SIG-M5 treated with dmso at 0.1 percent for 504 hours (cell line): ENCODE data around the gene AFAP1.

Experiments
- DNase-seq: peaks from one replicate; lab custom pipeline; 2025; ENCODE audit not compliant: unreplicated experiment; lab: John Stamatoyannopoulos, UW

The AFAP1 gene

DNA sequence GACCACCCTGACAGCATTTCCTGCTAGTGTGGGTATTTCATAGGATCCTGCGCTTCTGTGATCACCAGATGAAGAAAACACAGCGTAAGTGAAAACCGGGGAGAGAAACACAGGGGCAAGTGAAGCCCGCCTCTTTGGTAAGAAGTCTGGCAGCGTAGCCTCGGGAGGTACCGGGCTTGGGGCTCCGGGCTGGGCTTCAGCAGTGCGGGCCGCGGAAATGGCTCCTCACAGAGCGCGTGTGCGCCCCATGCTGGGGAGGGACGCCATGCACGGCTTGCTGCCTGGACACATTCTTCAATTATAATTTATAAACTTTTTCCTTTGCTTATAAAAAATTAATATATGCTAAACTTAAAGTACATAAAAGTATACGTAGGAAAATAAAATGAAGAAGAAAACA, 151.5 kb downstream of the AFAP1 start:
- no peak for DNase-seq

DNA sequence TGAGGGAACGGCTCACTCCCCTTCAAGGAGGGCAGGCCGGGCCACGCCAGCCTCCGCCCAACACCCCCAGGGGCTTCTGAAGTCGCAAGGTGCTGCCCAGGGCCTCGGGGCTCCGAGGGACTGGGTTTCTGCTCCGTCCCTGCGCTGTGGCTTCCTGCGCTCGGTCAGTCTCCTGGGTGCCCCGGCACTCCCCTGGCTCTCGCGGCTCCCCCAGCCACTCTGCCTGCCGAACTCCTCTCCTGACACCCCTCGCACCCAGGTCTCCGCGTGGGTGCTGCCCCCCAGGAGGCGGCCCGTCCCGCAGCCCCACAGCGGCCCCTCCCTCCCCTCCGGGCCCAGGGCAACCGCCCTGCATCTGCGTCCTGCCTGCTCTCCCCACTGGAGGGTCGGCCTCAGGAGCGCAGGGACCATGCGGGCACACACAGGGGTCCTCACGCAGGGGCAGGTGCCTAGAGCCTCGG, 151.9 kb downstream of the AFAP1 start:
- no peak for DNase-seq

GRCh38 chr4:7787067-7787466, 152.6 kb downstream of the AFAP1 start:
- no peak for DNase-seq

DNA sequence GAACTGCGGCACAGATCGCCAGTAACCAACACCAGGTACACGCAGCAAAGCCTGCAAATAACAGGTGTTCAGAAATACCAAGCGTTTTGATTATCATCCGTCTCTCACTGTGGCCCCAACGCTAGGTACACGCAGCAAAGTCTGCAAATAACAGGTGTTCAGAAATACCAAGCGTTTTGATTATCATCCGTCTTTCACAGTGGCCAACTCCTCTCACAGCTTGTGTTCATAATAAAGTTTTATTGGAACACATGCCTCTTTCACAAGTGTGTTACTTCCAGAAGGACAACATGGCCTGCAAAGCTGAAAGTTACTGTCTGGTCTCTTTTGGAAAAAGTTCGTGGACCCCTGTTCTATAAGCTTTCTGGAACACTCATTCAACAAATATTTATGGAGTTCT, 153.1 kb downstream of the AFAP1 start:
- no peak for DNase-seq

DNA sequence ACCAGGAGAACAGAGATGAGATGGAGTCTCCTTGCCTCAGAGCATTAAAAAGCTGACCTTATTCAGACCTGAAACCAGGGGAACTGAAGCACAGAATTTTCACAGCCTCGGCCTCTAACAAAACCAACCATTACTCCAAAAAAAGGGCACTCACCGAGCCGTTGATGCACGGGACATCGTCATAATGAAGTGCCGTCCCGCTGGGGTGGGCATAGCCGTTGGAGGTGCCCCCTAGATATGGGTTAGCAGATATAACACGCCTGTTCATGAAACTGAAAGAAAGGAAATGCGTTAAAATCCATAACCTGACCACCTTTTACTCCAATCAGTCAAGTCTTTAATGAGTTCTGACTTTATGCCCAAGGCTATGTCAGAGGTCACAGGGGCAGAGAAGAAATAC, 153.6 kb downstream of the AFAP1 start:
- DNase-seq: no peak

GRCh38 chr4:7785017-7785416, 154.6 kb downstream of the AFAP1 start:
- no peak for DNase-seq

DNA sequence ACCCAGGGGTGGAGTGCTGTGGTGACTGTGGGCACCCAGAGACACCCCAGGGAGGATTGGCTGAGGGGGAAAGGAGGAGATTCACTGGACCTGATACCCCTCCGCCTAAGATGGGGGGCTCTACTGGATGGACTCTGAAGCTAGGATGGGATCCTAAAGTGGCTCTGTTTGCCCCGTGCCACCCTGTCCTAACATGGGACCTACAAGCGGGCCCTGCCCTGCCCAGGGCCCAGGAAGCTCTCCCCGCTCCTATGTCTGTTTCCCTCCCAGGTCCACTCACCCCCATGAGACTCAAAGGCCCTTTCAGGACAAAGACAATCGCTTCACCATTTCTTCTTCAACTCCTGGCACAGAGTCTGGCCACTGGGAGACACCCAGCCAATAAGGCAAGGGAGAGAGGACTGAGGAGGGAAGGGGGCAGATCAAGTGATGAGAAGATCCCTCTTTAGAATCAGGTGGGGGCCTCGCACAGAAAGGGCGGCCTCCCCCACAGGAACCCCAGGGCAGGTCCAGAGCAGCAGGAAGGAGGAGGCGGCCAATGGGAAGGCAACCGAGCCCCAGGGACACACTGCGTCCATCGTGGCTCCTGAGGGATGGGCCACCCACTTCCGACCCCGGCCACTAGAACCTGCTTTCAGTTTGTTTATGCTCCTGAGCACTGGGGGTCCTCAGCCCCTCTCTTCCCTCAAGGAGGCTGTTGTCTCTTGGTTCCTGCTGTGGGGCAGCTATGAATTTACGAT, 155.4 kb downstream of the AFAP1 start:
- no peak for DNase-seq

DNA sequence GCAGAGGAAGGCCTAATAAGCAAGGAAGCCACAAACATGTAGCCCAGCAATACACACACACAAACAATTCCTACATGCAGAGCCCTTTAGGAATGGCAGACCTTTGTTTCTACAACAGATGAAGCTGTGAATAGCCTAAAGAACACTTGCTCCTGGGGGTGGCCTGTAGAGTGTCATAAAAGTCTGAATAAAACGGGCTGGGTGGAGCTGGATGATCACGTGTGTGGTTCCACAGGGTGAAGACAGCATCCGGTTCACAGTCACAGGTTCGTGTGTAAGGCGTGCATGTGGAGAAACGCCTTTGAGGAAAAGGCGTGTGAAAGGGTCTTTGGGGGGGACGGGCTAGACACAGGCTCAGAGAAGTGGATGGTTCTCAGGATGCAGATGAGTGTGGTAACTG, 156.1 kb downstream of the AFAP1 start:
- no peak for DNase-seq

- no peak for DNase-seq
Observed at GRCh38 chr4:7782783-7783182, 156.9 kb downstream of the AFAP1 start.

DNA sequence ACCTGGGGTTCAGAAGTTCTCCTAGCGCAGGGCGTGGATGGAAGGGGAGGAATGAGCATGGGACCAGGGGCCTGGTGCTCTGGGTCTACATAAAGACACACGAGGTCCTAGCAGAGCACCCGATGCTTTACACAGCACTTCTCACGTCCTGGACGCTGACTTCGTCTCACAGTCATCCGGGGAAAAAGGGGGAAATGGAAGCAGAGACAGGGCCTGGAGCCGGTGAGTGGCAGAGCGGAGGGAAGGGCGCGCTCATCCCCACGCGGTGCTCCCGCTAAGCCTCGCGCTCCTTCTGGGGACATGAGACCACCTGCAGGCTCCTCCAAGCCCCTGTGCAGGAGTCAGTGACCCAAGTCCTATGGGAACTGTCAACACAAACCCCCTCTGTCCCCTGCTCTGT, 157.7 kb downstream of the AFAP1 start:
- DNase-seq: no peak

DNA sequence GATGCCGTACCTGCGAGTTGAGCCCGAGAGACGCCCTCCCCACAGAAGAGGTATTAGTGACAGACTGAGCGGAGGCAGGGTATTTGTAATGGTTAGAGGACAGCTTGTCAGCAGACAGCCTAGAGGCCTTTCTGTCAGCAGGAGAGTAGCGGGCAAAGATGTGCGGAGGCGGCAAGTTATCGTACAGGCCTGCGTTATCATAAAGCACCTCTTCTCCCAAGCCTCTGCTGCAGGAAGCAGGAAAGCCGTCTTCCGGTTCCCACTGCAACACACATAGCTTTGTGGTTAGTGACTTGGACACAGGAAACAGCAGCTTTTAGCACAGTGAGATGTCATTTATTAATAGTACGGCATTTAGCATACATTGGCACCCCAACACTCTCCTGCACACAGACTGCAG, 158.3 kb downstream of the AFAP1 start:
- DNase-seq: no peak

- no peak for DNase-seq
Observed at GRCh38 chr4:7780751-7781348, 158.8 kb downstream of the AFAP1 start.

- DNase-seq: no peak
Observed at GRCh38 chr4:7779432-7779768, 160.3 kb downstream of the AFAP1 start.

GRCh38 chr4:7778510-7779431, 160.9 kb downstream of the AFAP1 start:
- DNase-seq: no peak

DNA sequence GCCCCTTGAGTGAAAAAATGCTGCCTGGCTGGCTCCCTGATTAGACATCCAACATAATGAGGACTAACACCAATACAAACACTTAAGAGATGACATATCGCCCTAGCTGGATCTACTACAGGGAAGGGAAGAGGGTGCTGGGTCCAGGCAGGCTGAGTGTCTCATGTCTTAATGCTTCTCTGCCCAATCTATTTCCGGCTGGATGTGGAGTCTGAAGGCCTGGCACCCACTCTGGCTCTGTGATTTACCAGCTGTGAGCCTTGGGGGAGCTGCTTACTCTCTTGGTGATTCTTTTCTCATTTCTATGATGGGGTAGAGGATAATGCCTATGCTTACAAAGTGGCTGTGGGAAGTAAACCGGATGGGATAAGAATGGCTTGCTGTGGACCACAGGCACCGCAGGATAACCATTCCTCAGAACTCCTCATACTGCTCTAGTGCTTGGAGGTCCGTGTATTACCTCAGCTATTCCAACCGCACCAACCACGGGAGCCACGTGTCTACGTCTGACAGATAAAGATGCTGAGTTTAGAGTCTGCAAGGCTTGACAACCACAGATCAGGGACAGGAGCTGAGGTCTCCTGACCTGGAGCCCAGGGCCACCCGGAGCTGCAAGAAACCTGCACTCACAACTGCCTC, 161.7 kb downstream of the AFAP1 start:
- DNase-seq: no peak

DNA sequence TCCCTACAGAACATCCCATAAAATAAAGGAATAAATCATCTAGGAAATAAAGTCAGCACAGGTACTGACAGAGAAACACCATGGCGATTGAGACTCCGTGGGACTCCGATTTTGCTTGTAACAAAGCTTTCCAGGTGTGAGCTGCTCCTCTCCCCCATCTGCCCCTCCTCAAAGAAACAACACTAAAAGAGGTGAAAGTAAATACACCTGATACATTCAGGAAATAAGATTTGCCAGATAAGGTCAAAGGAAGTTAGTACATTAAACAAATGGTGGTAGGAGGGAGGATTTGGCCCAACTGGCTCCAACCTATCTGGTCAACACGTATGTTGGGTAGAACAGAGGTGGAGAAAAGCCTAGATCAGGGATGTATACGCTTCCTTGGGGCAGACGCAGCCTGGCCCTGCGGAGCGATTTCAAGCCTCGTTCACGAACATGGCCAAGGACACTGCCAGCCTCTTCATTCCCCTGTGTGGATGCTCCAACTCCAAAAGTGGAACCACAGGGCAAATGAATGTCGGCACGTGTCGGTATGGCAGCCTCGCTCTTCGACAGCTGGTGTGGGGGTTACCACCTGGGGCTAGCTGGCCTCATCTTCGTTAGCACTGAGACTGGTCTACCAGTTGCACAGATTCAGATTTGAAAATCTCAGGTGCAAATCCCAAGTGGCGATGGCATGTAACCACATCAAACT, 162.5 kb downstream of the AFAP1 start:
- DNase-seq: no peak

- DNase-seq: no peak
Observed at GRCh38 chr4:7775396-7775795, 164.3 kb downstream of the AFAP1 start.

- no peak for DNase-seq
Observed at GRCh38 chr4:7774301-7775294, 165.1 kb downstream of the AFAP1 start.

GRCh38 chr4:7773401-7774180, 166.1 kb downstream of the AFAP1 start:
- DNase-seq: no peak
